Ovary (tissue), 9 donors: ENCODE measurements around the gene NTRK3. TPM values are rescaled to one million over a fixed set of nuclear protein-coding genes. Genes with fewer than 3 reads are reported as not detected.

Source experiments
- DNase-seq, 5 donors: peaks; one replicate each; pipeline ENCODE4 v3.0.0-alpha.2; 2019 to 2020
- H3K27ac ChIP-seq, 2 donors: fragments of 200-600 bp; one replicate each; pipeline versions ENCODE4 v1.5.1 to v1.8.0; 2019 to 2022
- H3K27me3 ChIP-seq: fragments of 200-600 bp; one replicate; pipeline ENCODE4 v1.8.0; 2022
- H3K36me3 ChIP-seq: fragments of 200-600 bp; sonication (generic); one replicate; pipeline ENCODE4 v1.5.1; 2019
- H3K4me1 ChIP-seq: one replicate; pipeline ENCODE4 v1.8.1; 2013; ENCODE audit warnings: mild to moderate bottlenecking, moderate library complexity; ENCODE audit not compliant: insufficient read depth
- H3K4me3 ChIP-seq: fragments of 200-600 bp; sonication (generic); one replicate; pipeline ENCODE4 v1.5.1; 2017
- H3K9me3 ChIP-seq, 2 donors: fragments of 200-600 bp in 1 of 2; sonication (generic) in 1 of 2; one replicate each; pipeline versions ENCODE4 v1.5.1 to v1.8.1; 2013 to 2019; ENCODE audit warnings: mild to moderate bottlenecking in 1 of 2, moderate library complexity in 1 of 2
- CTCF ChIP-seq, 3 donors: fragments of 450-650 bp in 2 of 3; fragments of 200-600 bp in 1 of 3; IDR thresholded peaks; one replicate each; pipeline versions ENCODE4 v1.5.1 to v1.8.0; 2016 to 2022; ENCODE audit warnings: antibody characterized with exemption in 3 of 3, mild to moderate bottlenecking in 1 of 3
- EP300 ChIP-seq: sonication (generic); formaldehyde crosslinking; IDR thresholded peaks from one replicate; pipeline ENCODE4 v1.6.1; 2017; ENCODE audit warnings: antibody characterized with exemption
- POLR2A ChIP-seq: fragments of 450-650 bp; IDR thresholded peaks from one replicate; pipeline ENCODE4 v1.6.1; 2017; ENCODE audit warnings: antibody characterized with exemption, mild to moderate bottlenecking, moderate library complexity
- WGBS, 3 donors: extraction: QIAGEN DNeasy Blood & Tissue Kit in 1 of 3; methylation state at CpG; one replicate each; pipeline versions ENCODE4 v1.1.5 to v1.1.7; 2013 to 2017; 5-methylcytosine and 5-hydroxymethylcytosine counted together
- intact Hi-C, 4 donors: fragments of 100-400 bp; cut with DNase I; formaldehyde crosslinking; loops; one replicate each; pipeline versions ENCODE4 v1.11.0 to v1.15.1; 2022 to 2023
- polyA plus RNA-seq, 2 donors: library from polyadenylated mRNA; stranded (reverse); fragments of 200-250 nt in 1 of 2; fragments of 350-450 nt in 1 of 2; fragmentation: Illumina TruSeq in 1 of 2; extraction: RNeasy Lipid Tissue Mini Kit (QIAGEN cat#74804) in 1 of 2; gene quantifications; one replicate each; pipeline ENCODE4 v1.2.3, GENCODE V29; 2013 to 2014
- total RNA-seq, 7 donors: library from RNA; depleted of rRNA in 2 of 7; stranded (reverse); fragments of >200 nt in 2 of 7; fragmentation: NEBNext Ultra II Directional in 3 of 7; extraction: Animal tissue kit (Norgen Biotek cat#: 25700) in 3 of 7; gene quantifications; one replicate each; pipeline versions ENCODE4 v1.1.0 to v1.2.4, GENCODE V29; 2016 to 2023
- donor health status: DM: no; HTN: no; CAD: no; lungs with moderate emphysema.
- donor health status: DM: no; HTN: no; CAD: no.
- donor health status: Bipolar disorder and iron deficiency.
- donor health status: DM: yes; HTN: yes; CAD: no.
- donor health status: DM: no; HTN: no; CAD: no.
- donor health status: DM: yes; HTN: yes; CAD: no.

Gene NTRK3
- total and polyA plus RNA-seq, 9 donors: 0.77 to 14.6 (median 2.7) TPM

- H3K4me3 ChIP-seq: no peak overlapping the region
- no peak for DNase-seq
- no peaks in the 10 kb centered on the region for H3K27me3 ChIP-seq
- H3K9me3 ChIP-seq: no peaks in the 10 kb centered on the region
- intact Hi-C loops: no loop called here
- 35 to 40% (median 35%) methylated on average over 4 of the region's 4 CpGs for WGBS, 3 donors
- H3K36me3 ChIP-seq: no peaks in the 10 kb centered on the region
- TF ChIP-seq CTCF (IDR thresholded peaks at IDR 0.05) (no peak), POLR2A (no peak), EP300 (no peak)
- H3K27ac ChIP-seq: no peak overlapping the region
- H3K4me1 ChIP-seq: no peaks in the 10 kb centered on the region
These were observed 44.3 kb upstream of the NTRK3 start for GRCh38 chr15:88300861-88301260.

- no peaks in the 10 kb centered on the region for H3K27me3 ChIP-seq
- no peak overlapping the region for H3K27ac ChIP-seq
- intact Hi-C loops: no loop called here
- no peaks in the 10 kb centered on the region for H3K9me3 ChIP-seq
- TF ChIP-seq EP300 (no peak), POLR2A (no peak), CTCF (IDR thresholded peaks at IDR 0.05) (no peak)
- H3K4me3 ChIP-seq: no peak overlapping the region
- no peak for DNase-seq
- H3K4me1 ChIP-seq: no peaks in the 10 kb centered on the region
- H3K36me3 ChIP-seq: no peaks in the 10 kb centered on the region
- 33 to 46% (median 34%) methylated on average over 8 of the region's 8 CpGs for WGBS, 3 donors
These were observed 43.5 kb upstream of the NTRK3 start for GRCh38 chr15:88300089-88300488.

DNA sequence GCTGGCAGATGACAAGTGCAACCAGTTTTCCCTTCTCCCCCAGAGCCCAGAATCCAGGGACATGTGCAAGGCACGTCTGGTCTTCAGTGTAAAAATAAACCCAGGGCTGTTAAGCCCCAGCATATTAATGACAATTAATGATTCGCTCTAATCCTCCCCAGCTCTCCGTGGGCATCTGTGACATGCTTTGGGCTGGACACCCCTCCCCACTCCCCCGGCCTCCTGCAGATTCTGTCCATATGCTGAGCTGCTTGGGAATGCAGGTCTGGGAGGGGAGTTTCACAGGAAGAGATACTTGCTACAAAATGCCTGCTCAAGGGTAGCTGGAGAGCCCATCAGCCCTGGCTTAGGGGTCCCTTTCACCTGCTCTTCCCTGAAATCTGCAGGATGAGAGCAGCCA lies 43.0 kb upstream of the NTRK3 start:
- no peak for DNase-seq
- H3K4me3 ChIP-seq: no peak overlapping the region
- no peak overlapping the region for H3K27ac ChIP-seq
- H3K9me3 ChIP-seq: no peaks in the 10 kb centered on the region
- WGBS, 3 donors: 2 to 22% (median 15%) methylated on average over 4 of the region's 4 CpGs
- intact Hi-C loops: no loop called here
- no peaks in the 10 kb centered on the region for H3K4me1 ChIP-seq
- H3K27me3 ChIP-seq: no peaks in the 10 kb centered on the region
- no peaks in the 10 kb centered on the region for H3K36me3 ChIP-seq
- no peak for TF ChIP-seq CTCF (IDR thresholded peaks at IDR 0.05)
- TF ChIP-seq POLR2A: no peak
- TF ChIP-seq EP300: no peak

- intact Hi-C loops: no loop called here
- Histone ChIP-seq H3K36me3 (no peaks in the 10 kb centered on the region), H3K4me3 (no peak overlapping the region), H3K4me1 (no peaks in the 10 kb centered on the region), H3K9me3 (no peaks in the 10 kb centered on the region), H3K27me3 (no peaks in the 10 kb centered on the region), H3K27ac (no peak overlapping the region)
- TF ChIP-seq EP300 (no peak), POLR2A (no peak), CTCF (IDR thresholded peaks at IDR 0.05) (no peak)
- WGBS, 3 donors: 43 to 58% (median 47%) methylated on average over 4 of the region's 4 CpGs
- DNase-seq: no peak
These were observed 32.1 kb upstream of the NTRK3 start for GRCh38 chr15:88288661-88289060.

DNA sequence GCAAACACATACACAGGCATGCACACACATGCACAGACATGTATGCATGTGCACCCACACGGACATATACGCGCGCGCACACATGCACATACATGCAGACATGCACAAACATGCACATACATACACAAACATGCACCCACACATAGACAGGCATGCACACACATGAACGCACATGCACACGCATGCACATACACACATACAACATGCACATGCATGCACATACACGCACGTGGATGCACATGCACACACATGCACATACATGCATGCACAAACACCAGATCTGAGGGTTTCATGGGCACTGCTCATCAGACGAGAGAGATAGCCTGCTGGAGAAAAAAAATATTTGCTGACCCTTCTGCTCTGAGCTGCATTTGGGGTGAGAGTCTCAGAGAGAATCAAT lies 31.7 kb upstream of the NTRK3 start:
- H3K4me1 ChIP-seq: no peaks in the 10 kb centered on the region
- no peaks in the 10 kb centered on the region for H3K36me3 ChIP-seq
- H3K9me3 ChIP-seq: no peaks in the 10 kb centered on the region
- no peak for DNase-seq
- H3K27ac ChIP-seq: no peak overlapping the region
- no peaks in the 10 kb centered on the region for H3K27me3 ChIP-seq
- 75 to 81% (median 78%) methylated on average over 10 of the region's 10 CpGs for WGBS, 3 donors
- no peak for TF ChIP-seq CTCF (IDR thresholded peaks at IDR 0.05)
- no peak overlapping the region for H3K4me3 ChIP-seq
- intact Hi-C loops: no loop called here
